Stimulated activated CD4-positive, alpha-beta T cell treated with anti-CD3 and anti-CD28 coated beads, Interleukin-1b, Interleukin-23, amount 100 ng/mL, for 4 hours (primary cell): ENCODE measurements around the gene TXNRD1.
"Not testable (repeated sequence)": the region's sequence is repeated elsewhere in the genome, so short reads cannot be mapped to it uniquely, and the experiment has no call there.

Experiments used
- DNase-seq, 2 donors: peaks; one replicate each; pipeline ENCODE4 v3.0.0-alpha.2; 2020; ENCODE audit warnings: low read depth in 2 of 2

The TXNRD1 gene

GRCh38 chr12:104280717-104281458, 65.3 kb downstream of the TXNRD1 start:
- no peak for DNase-seq

- DNase-seq = no peak
These were observed 66.1 kb downstream of the TXNRD1 start for GRCh38 chr12:104281636-104282035.

DNA sequence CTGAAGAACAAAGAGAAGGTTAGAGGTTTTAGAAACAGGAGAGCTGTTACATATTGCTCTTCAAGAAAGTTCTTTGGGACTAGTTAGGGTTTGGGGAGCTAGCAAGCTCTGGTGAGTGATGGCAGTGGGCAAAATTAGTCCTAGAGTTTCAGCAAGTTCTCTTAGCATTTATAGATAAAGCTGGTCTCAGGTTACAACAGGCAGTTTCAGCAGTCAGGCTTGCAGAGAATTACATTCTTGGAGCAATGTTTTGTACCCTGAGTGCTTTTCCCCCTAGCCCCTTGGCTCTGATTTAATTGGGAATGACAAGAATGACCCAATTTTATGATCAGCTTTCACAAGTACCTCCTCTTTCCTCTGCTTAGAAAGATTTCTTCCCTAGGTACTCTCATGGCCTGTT, 66.5 kb downstream of the TXNRD1 start:
- no peak for DNase-seq

DNA sequence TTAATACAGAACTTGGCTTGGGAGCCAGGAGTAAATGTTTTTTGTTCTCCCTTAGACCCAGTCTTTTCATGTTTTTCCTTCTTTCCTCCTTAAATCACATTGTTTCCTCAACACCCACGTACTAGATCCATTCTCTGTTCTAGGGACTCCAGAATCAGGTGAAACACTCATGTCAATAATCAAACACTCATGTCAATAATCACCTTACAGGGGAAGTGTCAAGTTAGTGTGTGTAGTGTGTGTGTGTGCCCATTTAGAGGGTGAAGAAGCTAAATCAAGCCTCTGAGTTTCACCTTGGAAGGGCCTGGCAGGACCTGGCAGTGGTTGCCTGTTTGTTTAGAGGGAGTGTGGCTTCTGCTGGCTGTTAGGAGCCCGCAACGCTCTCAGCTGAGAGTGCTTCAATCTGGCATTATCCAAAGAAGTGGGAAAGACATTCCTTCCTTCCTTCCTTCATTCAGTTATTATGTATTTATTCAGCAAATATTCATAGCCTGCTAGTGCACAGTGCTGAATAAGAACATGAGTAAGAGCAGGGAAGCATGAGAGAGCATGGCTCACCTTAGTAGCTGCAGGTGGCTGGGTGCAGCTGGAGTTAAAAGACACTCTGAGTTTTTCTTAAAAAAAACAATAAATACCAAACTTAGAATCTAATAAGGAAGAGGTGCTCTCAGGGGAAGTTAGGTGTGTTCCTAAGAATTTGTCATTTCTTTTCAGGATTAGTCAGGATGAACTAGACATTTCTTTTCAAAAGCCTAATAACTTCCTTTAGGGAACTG, 70.3 kb downstream of the TXNRD1 start:
- DNase-seq = no peak

GRCh38 chr12:104286516-104287482, 71.2 kb downstream of the TXNRD1 start:
- peak; percentile 79 to 80 for DNase-seq

DNA sequence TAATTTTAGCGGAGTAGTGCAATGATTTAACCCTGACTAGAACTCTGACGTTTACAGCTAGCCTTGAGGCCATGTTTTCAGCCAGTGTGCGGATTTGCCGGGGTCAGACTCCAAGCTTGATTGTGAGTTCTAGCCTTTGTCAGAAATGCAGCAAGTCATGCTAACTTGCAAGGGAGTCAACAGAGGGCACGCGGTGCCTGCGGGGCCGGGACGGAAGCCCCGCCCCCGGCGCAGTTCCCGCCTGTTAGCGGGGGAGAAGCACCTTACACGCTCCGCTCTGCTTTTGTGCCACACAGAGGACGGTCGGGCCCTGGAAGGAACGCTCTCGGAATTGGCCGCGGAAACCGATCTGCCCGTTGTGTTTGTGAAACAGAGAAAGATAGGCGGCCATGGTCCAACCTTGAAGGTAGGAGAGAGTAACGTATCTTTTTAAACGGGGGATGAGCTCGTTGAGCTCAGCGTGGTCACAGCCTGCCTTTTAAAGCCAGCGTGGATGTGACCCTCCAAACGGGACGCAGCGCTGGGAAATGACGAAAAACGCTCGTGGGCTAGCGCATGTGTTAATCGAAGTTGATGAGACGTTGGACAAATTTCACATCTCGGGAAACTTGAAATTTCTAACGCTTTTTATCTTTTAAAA, 73.2 kb downstream of the TXNRD1 start:
- peak; percentile 78 for DNase-seq

GRCh38 chr12:104290320-104290719, 74.7 kb downstream of the TXNRD1 start:
- DNase-seq = no peak

GRCh38 chr12:104290855-104291254, 75.3 kb downstream of the TXNRD1 start:
- DNase-seq = no peak

DNA sequence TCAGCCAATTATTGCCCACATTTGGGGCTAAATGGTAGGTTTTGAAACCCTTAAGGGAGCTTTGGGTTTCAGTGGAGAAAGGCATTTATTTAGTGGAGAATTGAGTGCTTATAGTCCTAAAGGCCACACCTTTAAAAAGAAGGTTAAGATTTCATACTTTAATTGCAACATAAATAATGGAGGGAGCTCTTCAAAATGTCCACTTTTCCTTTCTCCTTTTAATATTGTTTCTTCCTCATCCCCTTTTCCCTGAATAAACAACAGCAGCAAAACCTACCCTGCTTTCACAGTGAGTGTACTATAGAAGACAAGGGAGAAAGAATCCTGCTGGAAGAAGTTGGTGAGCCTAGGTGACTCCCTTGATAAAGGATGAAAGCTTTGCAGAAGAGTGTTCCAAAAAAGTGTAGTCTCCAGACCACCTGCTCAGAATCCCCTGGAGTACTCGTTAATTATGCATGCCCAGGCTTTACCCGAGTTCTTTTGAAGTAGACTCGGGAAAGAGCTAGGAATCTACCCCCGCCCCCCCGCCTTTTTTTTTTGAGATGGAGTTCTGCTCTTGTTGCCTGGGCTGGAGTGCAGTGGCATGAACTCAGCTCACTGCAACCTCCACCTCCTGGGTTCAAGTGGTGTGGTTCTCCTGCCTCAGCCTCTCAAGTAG, 76.4 kb downstream of the TXNRD1 start:
- no peak for DNase-seq

DNA sequence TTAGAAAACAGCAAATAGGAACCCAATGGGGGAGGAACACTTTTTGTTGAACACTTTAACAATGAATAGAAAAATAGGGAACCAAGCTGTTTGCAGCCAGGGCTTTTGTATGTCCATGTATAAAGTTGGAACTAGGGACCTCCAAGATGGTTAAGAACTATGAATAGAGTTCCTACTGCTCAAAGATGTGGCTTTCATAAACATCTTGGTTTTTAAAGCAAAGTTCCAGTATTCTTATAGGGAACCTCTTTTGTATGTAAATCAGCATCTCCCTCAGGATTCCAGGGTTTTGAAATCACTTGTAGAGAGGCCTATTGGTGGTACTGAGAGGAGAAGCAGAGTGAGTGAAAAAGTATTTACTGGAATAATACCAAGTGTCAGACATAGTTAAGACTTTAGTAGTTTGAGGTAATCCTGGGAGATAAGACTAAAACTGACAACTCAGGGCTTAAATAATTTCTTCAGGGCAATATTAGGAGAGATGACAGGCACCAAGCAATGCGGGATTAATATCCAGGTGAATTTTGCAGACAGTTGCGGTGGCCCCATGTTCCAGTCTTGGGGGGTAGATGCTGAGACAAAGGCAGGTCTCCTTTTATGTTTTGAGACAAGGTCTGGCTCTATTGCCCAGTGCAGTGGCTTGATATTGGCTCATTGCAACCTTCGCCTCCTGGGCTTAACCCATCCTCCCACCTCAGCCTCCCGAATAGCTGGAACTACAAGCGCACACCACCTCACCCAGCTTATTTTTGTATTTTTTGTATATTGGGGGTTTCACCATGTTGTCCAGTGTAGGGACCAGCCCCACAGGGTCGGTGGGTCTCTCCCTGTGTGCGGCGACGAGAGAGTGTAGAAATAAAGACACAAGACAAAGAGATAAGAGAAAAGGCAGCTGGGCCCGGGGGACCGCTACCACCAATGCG, 77.6 kb downstream of the TXNRD1 start:
- no peak for DNase-seq

GRCh38 chr12:104294158-104294859, 78.7 kb downstream of the TXNRD1 start:
- DNase-seq = not testable (repeated sequence)

GRCh38 chr12:104294927-104295668, 79.5 kb downstream of the TXNRD1 start:
- DNase-seq = no peak

GRCh38 chr12:104295954-104296353, 80.4 kb downstream of the TXNRD1 start:
- no peak for DNase-seq

DNA sequence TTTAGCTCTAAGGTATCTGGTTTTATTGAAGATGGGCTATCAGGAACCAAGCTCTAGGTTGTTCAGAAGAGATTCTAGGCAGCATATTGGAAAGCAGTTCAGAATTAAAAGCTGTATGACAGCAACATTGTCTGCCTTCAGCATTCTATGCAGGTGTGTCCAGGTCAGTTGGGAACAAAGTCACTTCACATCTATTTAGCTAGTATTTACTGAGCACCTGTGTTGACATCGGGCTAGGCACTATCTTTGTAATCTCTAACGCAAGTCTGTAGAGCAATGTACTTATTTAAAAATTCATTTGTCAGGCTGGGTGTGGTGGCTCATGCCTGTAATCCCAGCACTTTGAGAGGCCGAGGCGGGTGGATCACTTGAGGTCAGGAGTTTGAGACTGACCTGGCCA, 81.1 kb downstream of the TXNRD1 start:
- no peak for DNase-seq

DNA sequence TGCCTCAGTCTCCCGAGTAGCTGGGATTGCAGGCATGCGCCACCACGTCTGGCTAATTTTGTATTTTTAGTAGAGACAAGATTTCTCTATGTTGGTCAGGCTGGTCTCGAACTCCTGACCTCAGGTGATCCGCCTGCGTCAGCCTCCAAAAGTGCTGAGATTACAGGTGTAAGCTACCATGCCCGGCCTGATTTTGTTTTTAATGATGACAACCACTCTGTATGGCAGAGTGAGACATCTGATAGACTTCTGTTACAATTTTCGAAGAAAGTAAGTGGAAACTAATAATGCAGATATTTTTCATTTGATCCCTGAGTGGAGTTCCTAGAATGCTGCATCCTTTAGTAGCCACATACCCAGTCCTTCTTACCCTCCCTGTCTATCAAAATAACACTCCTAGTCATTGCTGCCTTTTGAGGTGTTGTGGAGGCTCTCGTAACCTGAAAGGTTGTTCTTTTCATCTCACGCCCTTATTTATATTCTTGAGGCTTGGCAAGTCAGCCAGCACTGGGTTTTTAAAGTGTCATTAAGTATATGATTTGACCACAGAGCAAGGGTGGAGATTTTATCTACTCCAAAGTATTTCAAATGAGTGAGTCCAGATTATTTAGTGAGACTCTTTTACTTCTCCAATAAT, 82.0 kb downstream of the TXNRD1 start:
- DNase-seq = no peak

DNA sequence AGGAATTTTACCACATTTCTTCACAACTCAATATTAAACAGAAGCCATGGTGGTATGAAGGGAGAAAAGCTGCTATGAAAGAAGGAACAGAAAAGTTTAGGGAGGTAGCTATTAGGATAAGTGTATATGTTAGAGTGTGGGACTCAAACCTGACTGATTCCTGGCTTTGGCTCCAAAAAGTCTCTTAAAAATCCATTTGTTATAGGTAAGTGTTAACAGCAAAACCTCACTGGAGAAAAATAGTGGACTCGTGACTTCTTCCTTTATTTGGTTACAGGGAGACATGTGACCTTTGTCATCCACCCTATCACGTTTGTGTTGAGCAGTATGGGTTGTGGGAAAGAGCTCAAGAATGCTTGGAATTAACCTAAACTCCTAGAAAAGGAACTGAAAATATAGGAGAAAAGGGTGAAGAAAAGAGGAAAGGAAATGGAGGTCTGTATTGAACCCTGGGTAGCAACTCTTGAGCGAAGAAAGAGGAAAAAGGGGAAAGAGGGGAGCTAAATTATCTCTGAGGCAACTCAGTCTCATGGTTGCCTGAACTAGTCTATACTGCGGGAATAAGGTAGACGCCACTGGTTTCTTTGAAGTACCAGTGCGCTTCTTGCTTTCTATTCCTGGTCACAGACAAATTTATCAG, 84.4 kb downstream of the TXNRD1 start:
- no peak for DNase-seq

DNA sequence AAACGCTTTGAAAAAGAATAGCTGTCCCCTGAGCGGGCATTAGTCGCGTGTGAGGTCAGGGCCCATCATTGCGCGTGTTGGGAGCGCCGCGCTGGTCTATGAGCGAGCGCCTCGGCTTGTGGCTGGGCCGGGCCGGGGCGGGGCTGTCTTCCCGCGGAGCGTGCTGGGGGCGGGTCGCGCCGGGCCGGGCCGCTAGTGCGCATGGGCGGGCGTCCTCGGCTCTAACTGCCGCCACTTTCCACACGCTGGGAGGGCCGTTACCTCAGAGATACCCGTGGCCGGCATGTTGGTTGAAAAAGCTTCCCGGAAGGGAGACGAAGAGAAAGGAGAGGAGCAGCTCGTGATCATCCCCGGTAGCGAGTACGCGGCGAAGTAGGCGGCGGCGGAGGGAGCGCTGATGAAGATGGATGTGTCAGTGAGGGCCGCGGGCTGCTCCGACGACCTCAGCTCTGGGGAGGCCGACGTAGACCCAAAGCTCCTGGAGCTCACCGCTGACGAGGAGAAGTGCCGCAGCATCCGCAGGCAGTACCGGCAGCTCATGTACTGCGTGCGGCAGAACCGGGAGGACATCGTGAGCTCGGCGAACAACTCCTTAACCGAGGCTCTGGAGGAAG, 88.1 kb downstream of the TXNRD1 start, which contains the start of gene EID3:
Gene EID3, plus strand, starts transcription at position 202 of the 614 bp plus-strand sequence. Its CDS starts 196 bp downstream, at position 398.
- DNase-seq = peak; percentile 85 to 86
